Measurements from ENCODE around the gene KDM2B.
"Not testable (repeated sequence)": the region's sequence is repeated elsewhere in the genome, so short reads cannot be mapped to it uniquely, and the experiment has no call there.

The KDM2B gene

GRCh38 chr12:121608301-121608700 is 27.5 kb upstream of the KDM2B start:
- Histone ChIP-seq H3K36me3 (ENCODE audit: insufficient read depth, low read length) (no peaks in the 10 kb centered on the region), H3K27me3 (ENCODE audit: insufficient read depth, low read length) (no peaks in the 10 kb centered on the region), H2AFZ (ENCODE audit: low read depth, low read length) (no peak overlapping the region), H3K4me3 (ENCODE audit: low read length) (no peak overlapping the region), H3K9me3 (ENCODE audit: low read length) (no peaks in the 10 kb centered on the region), H3K4me1 (ENCODE audit: insufficient read depth, low read length) (peaks cover 5% of the 10 kb centered on the region)

- H3K9me3 ChIP-seq (ENCODE audit: low read length) = no peaks in the 10 kb centered on the region
- H3K4me3 ChIP-seq (ENCODE audit: low read length) = no peak overlapping the region
- no peaks in the 10 kb centered on the region for H3K36me3 ChIP-seq (ENCODE audit: insufficient read depth, low read length)
- H3K4me1 ChIP-seq (ENCODE audit: insufficient read depth, low read length) = no peaks in the 10 kb centered on the region
- H2AFZ ChIP-seq (ENCODE audit: low read depth, low read length) = no peak overlapping the region
- H3K27me3 ChIP-seq (ENCODE audit: insufficient read depth, low read length) = no peaks in the 10 kb centered on the region
Measured at GRCh38 chr12:121603581-121603980, 22.8 kb upstream of the KDM2B start.

- Histone ChIP-seq H3K27me3 (ENCODE audit: insufficient read depth, low read length) (no peaks in the 10 kb centered on the region), H3K4me1 (ENCODE audit: insufficient read depth, low read length) (no peaks in the 10 kb centered on the region), H3K9me3 (ENCODE audit: low read length) (no peaks in the 10 kb centered on the region), H2AFZ (ENCODE audit: low read depth, low read length) (no peak overlapping the region), H3K36me3 (ENCODE audit: insufficient read depth, low read length) (no peaks in the 10 kb centered on the region), H3K4me3 (ENCODE audit: low read length) (no peak overlapping the region)
Measured at GRCh38 chr12:121602766-121603165, 21.9 kb upstream of the KDM2B start.

GRCh38 chr12:121600702-121601336 is 20.0 kb upstream of the KDM2B start:
- Histone ChIP-seq H3K4me3 (ENCODE audit: low read length) (no peak overlapping the region), H2AFZ (ENCODE audit: low read depth, low read length) (no peak overlapping the region), H3K36me3 (ENCODE audit: insufficient read depth, low read length) (peaks cover 5% of the 10 kb centered on the region), H3K27me3 (ENCODE audit: insufficient read depth, low read length) (no peaks in the 10 kb centered on the region), H3K9me3 (ENCODE audit: low read length) (no peaks in the 10 kb centered on the region), H3K4me1 (ENCODE audit: insufficient read depth, low read length) (no peaks in the 10 kb centered on the region)

GRCh38 chr12:121596526-121596925 is 15.7 kb upstream of the KDM2B start:
- Histone ChIP-seq H3K4me1 (ENCODE audit: insufficient read depth, low read length) (no peaks in the 10 kb centered on the region), H3K9me3 (ENCODE audit: low read length) (peaks cover 2% of the 10 kb centered on the region), H3K36me3 (ENCODE audit: insufficient read depth, low read length) (peaks cover 12% of the 10 kb centered on the region), H3K27me3 (ENCODE audit: insufficient read depth, low read length) (no peaks in the 10 kb centered on the region), H2AFZ (ENCODE audit: low read depth, low read length) (no peak overlapping the region), H3K4me3 (ENCODE audit: low read length) (no peak overlapping the region)

- peaks cover 2% of the 10 kb centered on the region for H3K9me3 ChIP-seq (ENCODE audit: low read length)
- peaks cover 5% of the 10 kb centered on the region for H3K4me1 ChIP-seq (ENCODE audit: insufficient read depth, low read length)
- no peaks in the 10 kb centered on the region for H3K27me3 ChIP-seq (ENCODE audit: insufficient read depth, low read length)
- no peak overlapping the region for H2AFZ ChIP-seq (ENCODE audit: low read depth, low read length)
- H3K4me3 ChIP-seq (ENCODE audit: low read length) = no peak overlapping the region
- H3K36me3 ChIP-seq (ENCODE audit: insufficient read depth, low read length) = peaks cover 12% of the 10 kb centered on the region
Measured at GRCh38 chr12:121595520-121595919, 14.7 kb upstream of the KDM2B start.

- peaks cover 2% of the 10 kb centered on the region for H3K9me3 ChIP-seq (ENCODE audit: low read length)
- H3K4me1 ChIP-seq (ENCODE audit: insufficient read depth, low read length) = peaks cover 8% of the 10 kb centered on the region
- H3K27me3 ChIP-seq (ENCODE audit: insufficient read depth, low read length) = no peaks in the 10 kb centered on the region
- H3K36me3 ChIP-seq (ENCODE audit: insufficient read depth, low read length) = peaks cover 12% of the 10 kb centered on the region
- no peak overlapping the region for H2AFZ ChIP-seq (ENCODE audit: low read depth, low read length)
- H3K4me3 ChIP-seq (ENCODE audit: low read length) = no peak overlapping the region
Measured at GRCh38 chr12:121592320-121592719, 11.5 kb upstream of the KDM2B start.

GRCh38 chr12:121590476-121591143 is 9.8 kb upstream of the KDM2B start:
- Histone ChIP-seq H3K4me1 (ENCODE audit: insufficient read depth, low read length) (peaks cover 8% of the 10 kb centered on the region), H2AFZ (ENCODE audit: low read depth, low read length) (peak overlapping the region; percentile 83), H3K9me3 (ENCODE audit: low read length) (peaks cover 2% of the 10 kb centered on the region), H3K36me3 (ENCODE audit: insufficient read depth, low read length) (peaks cover 5% of the 10 kb centered on the region), H3K27me3 (ENCODE audit: insufficient read depth, low read length) (no peaks in the 10 kb centered on the region), H3K4me3 (ENCODE audit: low read length) (peak overlapping the region; percentile 59)

GRCh38 chr12:121584885-121585284 is 4.1 kb upstream of the KDM2B start:
- not testable (repeated sequence) for H2AFZ ChIP-seq (ENCODE audit: low read depth, low read length); H3K4me3 ChIP-seq (ENCODE audit: low read length); H3K36me3 ChIP-seq (ENCODE audit: insufficient read depth, low read length); H3K9me3 ChIP-seq (ENCODE audit: low read length); H3K27me3 ChIP-seq (ENCODE audit: insufficient read depth, low read length)
- H3K4me1 ChIP-seq (ENCODE audit: insufficient read depth, low read length) = peaks cover 27% of the 10 kb centered on the region

GRCh38 chr12:121583334-121583661 is 2.5 kb upstream of the KDM2B start:
- H2AFZ ChIP-seq (ENCODE audit: low read depth, low read length); H3K4me3 ChIP-seq (ENCODE audit: low read length); H3K36me3 ChIP-seq (ENCODE audit: insufficient read depth, low read length); H3K27me3 ChIP-seq (ENCODE audit: insufficient read depth, low read length); H3K9me3 ChIP-seq (ENCODE audit: low read length): not testable (repeated sequence)
- H3K4me1 ChIP-seq (ENCODE audit: insufficient read depth, low read length) = peaks cover 31% of the 10 kb centered on the region

- no peaks in the 10 kb centered on the region for H3K27me3 ChIP-seq (ENCODE audit: insufficient read depth, low read length)
- peaks cover 36% of the 10 kb centered on the region for H3K4me1 ChIP-seq (ENCODE audit: insufficient read depth, low read length)
- H2AFZ ChIP-seq (ENCODE audit: low read depth, low read length) = no peak overlapping the region
- peak overlapping the region; percentile 54 for H3K4me3 ChIP-seq (ENCODE audit: low read length)
- no peaks in the 10 kb centered on the region for H3K36me3 ChIP-seq (ENCODE audit: insufficient read depth, low read length)
- H3K9me3 ChIP-seq (ENCODE audit: low read length) = no peaks in the 10 kb centered on the region
Measured at GRCh38 chr12:121582583-121583333, 1.9 kb upstream of the KDM2B start.

GRCh38 chr12:121581686-121582429 is 1.0 kb upstream of the KDM2B start:
- H3K9me3 ChIP-seq (ENCODE audit: low read length) = no peaks in the 10 kb centered on the region
- peak overlapping the region; percentile 54 for H3K4me3 ChIP-seq (ENCODE audit: low read length)
- H3K4me1 ChIP-seq (ENCODE audit: insufficient read depth, low read length) = peaks cover 45% of the 10 kb centered on the region
- no peaks in the 10 kb centered on the region for H3K36me3 ChIP-seq (ENCODE audit: insufficient read depth, low read length)
- peak overlapping the region; percentile 70 for H2AFZ ChIP-seq (ENCODE audit: low read depth, low read length)
- no peaks in the 10 kb centered on the region for H3K27me3 ChIP-seq (ENCODE audit: insufficient read depth, low read length)
